IPS-11a (cell line): Measurements from ENCODE around the gene CHCHD5.

ENCODE experiments used
- H3K4me3 ChIP-seq: one replicate; pipeline ENCODE4 v1.5.1; 2013; ENCODE audit warnings: low read depth, low read length, control low read depth

The CHCHD5 gene

GRCh38 chr2:112623913-112624777, 39.7 kb downstream of the CHCHD5 start:
- no peak overlapping the region for H3K4me3 ChIP-seq

GRCh38 chr2:112625474-112626114, 41.2 kb downstream of the CHCHD5 start:
- no peak overlapping the region for H3K4me3 ChIP-seq

- H3K4me3 ChIP-seq: no peak overlapping the region
These were observed 42.2 kb downstream of the CHCHD5 start for GRCh38 chr2:112626604-112627059.

GRCh38 chr2:112627060-112628040, 42.9 kb downstream of the CHCHD5 start:
- H3K4me3 ChIP-seq: no peak overlapping the region

GRCh38 chr2:112629224-112629623, 44.8 kb downstream of the CHCHD5 start:
- no peak overlapping the region for H3K4me3 ChIP-seq

GRCh38 chr2:112629823-112630222, 45.4 kb downstream of the CHCHD5 start:
- H3K4me3 ChIP-seq: no peak overlapping the region

- H3K4me3 ChIP-seq: no peak overlapping the region
These were observed 45.9 kb downstream of the CHCHD5 start for GRCh38 chr2:112630268-112630667.

- no peak overlapping the region for H3K4me3 ChIP-seq
These were observed 49.3 kb downstream of the CHCHD5 start for GRCh38 chr2:112633708-112634107.

- H3K4me3 ChIP-seq: no peak overlapping the region
These were observed 49.9 kb downstream of the CHCHD5 start for GRCh38 chr2:112634153-112634873.

GRCh38 chr2:112634874-112635157, 50.4 kb downstream of the CHCHD5 start:
- no peak overlapping the region for H3K4me3 ChIP-seq

- no peak overlapping the region for H3K4me3 ChIP-seq
These were observed 52.3 kb downstream of the CHCHD5 start for GRCh38 chr2:112636605-112637288.

- H3K4me3 ChIP-seq: no peak overlapping the region
These were observed 52.9 kb downstream of the CHCHD5 start for GRCh38 chr2:112637289-112637660.
